Activated CD4-positive, alpha-beta T cell treated with anti-CD3 and anti-CD28 coated beads, Interleukin-2, amount 50 U/mL, for 1 hour (primary cell): ENCODE measurements around the gene KCNK7.

ENCODE experiments used
- DNase-seq: peaks from one replicate; pipeline ENCODE4 v3.0.0-alpha.2; 2020

KCNK7 gene

GRCh38 chr11:65585396-65586246, 10.0 kb downstream of the KCNK7 start:
- no peak for DNase-seq

- DNase-seq: no peak
These were observed 10.9 kb downstream of the KCNK7 start for GRCh38 chr11:65584723-65585171.

- no peak for DNase-seq
These were observed 11.5 kb downstream of the KCNK7 start for GRCh38 chr11:65584106-65584505.

GRCh38 chr11:65583589-65583988, 12.0 kb downstream of the KCNK7 start:
- no peak for DNase-seq

GRCh38 chr11:65581928-65582327, 13.7 kb downstream of the KCNK7 start:
- DNase-seq: no peak

- DNase-seq: no peak
These were observed 14.8 kb downstream of the KCNK7 start for GRCh38 chr11:65580756-65581155.

- no peak for DNase-seq
These were observed 15.4 kb downstream of the KCNK7 start for GRCh38 chr11:65580031-65580692.

- DNase-seq: no peak
These were observed 16.3 kb downstream of the KCNK7 start for GRCh38 chr11:65579291-65579690.

GRCh38 chr11:65578667-65579066, 16.9 kb downstream of the KCNK7 start:
- DNase-seq: no peak

GRCh38 chr11:65578134-65578533, 17.5 kb downstream of the KCNK7 start:
- no peak for DNase-seq

- DNase-seq: no peak
These were observed 17.9 kb downstream of the KCNK7 start for GRCh38 chr11:65577756-65578109.

- no peak for DNase-seq
These were observed 18.5 kb downstream of the KCNK7 start for GRCh38 chr11:65576867-65577755.

GRCh38 chr11:65576232-65576866, 19.3 kb downstream of the KCNK7 start:
- no peak for DNase-seq

- peak; percentile 75 for DNase-seq
These were observed 19.9 kb downstream of the KCNK7 start, which contains the start of gene EHBP1L1 for GRCh38 chr11:65575568-65576231. Gene EHBP1L1, plus strand, starts transcription at chr11:65576053. Its CDS starts 250 bp downstream, at chr11:65576303.

- no peak for DNase-seq
These were observed 20.6 kb downstream of the KCNK7 start for GRCh38 chr11:65574811-65575567.

GRCh38 chr11:65574109-65574810, 21.3 kb downstream of the KCNK7 start:
- peak; percentile 78 for DNase-seq

- DNase-seq: no peak
These were observed 22.1 kb downstream of the KCNK7 start for GRCh38 chr11:65573391-65574079.

- peak; percentile 91 for DNase-seq
These were observed 23.1 kb downstream of the KCNK7 start, which contains the start of gene FAM89B for GRCh38 chr11:65572356-65573051. Gene FAM89B, plus strand, starts transcription at chr11:65572538. Its CDS starts 132 bp downstream, at chr11:65572670.

- DNase-seq: no peak
These were observed 23.7 kb downstream of the KCNK7 start for GRCh38 chr11:65571940-65572339.
